Heart left ventricle (tissue), 16 donors: ENCODE data around the gene SYNM. TPM values are rescaled to one million over a fixed set of nuclear protein-coding genes. Genes with fewer than 3 reads are reported as not detected.

Experiments
- ATAC-seq, 4 donors: fragments of 200-7000 bp; cut with Tn5 transposase; one replicate each; pipeline ENCODE4 v1.9.1; 2020 to 2022; ENCODE audit warnings: moderate library complexity in 4 of 4, mild to moderate bottlenecking in 3 of 4, moderate number of reproducible peaks in 1 of 4
- DNase-seq, 5 donors: peaks; one replicate each; pipeline ENCODE4 v3.0.0-alpha.2; 2020
- H3K27ac ChIP-seq, 12 donors: fragments of 200-600 bp; sonication (generic) in 4 of 12; one replicate each; pipeline versions ENCODE4 v1.5.0 to v1.8.0; 2016 to 2022; ENCODE audit warnings: mild to moderate bottlenecking in 2 of 12
- H3K27me3 ChIP-seq, 9 donors: fragments of 200-600 bp; sonication (generic) in 2 of 9; one replicate each; pipeline versions ENCODE4 v1.5.1 to v1.8.0; 2016 to 2022; ENCODE audit warnings: mild to moderate bottlenecking in 3 of 9
- H3K36me3 ChIP-seq, 9 donors: fragments of 200-600 bp; sonication (generic) in 2 of 9; one replicate each; pipeline versions ENCODE4 v1.5.0 to v1.8.0; 2018 to 2022; ENCODE audit warnings: mild to moderate bottlenecking in 2 of 9
- H3K4me1 ChIP-seq, 12 donors: fragments of 200-600 bp; sonication (generic) in 4 of 12; one replicate each; pipeline versions ENCODE4 v1.5.0 to v1.8.0; 2016 to 2022; ENCODE audit warnings: mild to moderate bottlenecking in 3 of 12
- H3K4me3 ChIP-seq, 12 donors: fragments of 200-600 bp; sonication (generic) in 4 of 12; one replicate each; pipeline versions ENCODE4 v1.5.0 to v1.8.0; 2017 to 2022; ENCODE audit warnings: mild to moderate bottlenecking in 9 of 12, moderate library complexity in 4 of 12
- H3K9me3 ChIP-seq, 12 donors: fragments of 200-600 bp; sonication (generic) in 4 of 12; one replicate each; pipeline versions ENCODE4 v1.5.0 to v1.8.0; 2016 to 2022; ENCODE audit warnings: mild to moderate bottlenecking in 1 of 12
- POLR2A ChIP-seq, 2 donors: fragments of 450-650 bp; IDR thresholded peaks; one replicate each; pipeline ENCODE4 v1.6.1; 2017; ENCODE audit warnings: antibody characterized with exemption in 2 of 2, mild to moderate bottlenecking in 2 of 2, moderate library complexity in 2 of 2
- WGBS, 4 donors: extraction: QIAGEN DNeasy Blood & Tissue Kit in 2 of 4; methylation state at CpG; one replicate each; pipeline versions ENCODE4 v1.1.5 to v1.1.7; 2013 to 2018; 5-methylcytosine and 5-hydroxymethylcytosine counted together
- intact Hi-C, 10 donors: fragments of 100-400 bp; cut with DNase I; formaldehyde crosslinking; loops; one replicate each; pipeline versions ENCODE4 v1.11.1 to v1.14.2; 2022
- polyA plus RNA-seq, 2 donors: library from polyadenylated mRNA; stranded (reverse); fragments of 200-250 nt; gene quantifications; one replicate each; pipeline ENCODE4 v1.2.3, GENCODE V29; 2013
- total RNA-seq, 9 donors: library from RNA; depleted of rRNA in 2 of 9; stranded (reverse); fragments of >200 nt in 2 of 9; fragmentation: NEBNext Ultra II Directional in 3 of 9; extraction: Animal tissue kit (Norgen Biotek cat#: 25700) in 3 of 9; gene quantifications; one replicate each; pipeline versions ENCODE4 v1.1.0 to v1.2.4, GENCODE V29; 2016 to 2023
- TF ChIP-seq, protein P1 (sequence below), 12 donors: fragments of 200-600 bp; sonication (generic) in 4 of 12; IDR thresholded peaks; one replicate each; pipeline versions ENCODE4 v1.5.0 to v1.8.0; 2018 to 2022; ENCODE audit warnings: antibody characterized with exemption in 12 of 12, mild to moderate bottlenecking in 5 of 12
- donor health status: ischemic (EF 13 %, LVEDD 7.1; RV severe dilation, severe dysfunction).
- donor health status: healthy with polysubstance abuse.
- donor health status: DM: no; HTN: yes; CAD: no.
- donor health status: DM: no; HTN: no; CAD: no.
- donor health status: ischemic (EF 25% LVEDD 6.9; RV normal size, moderate dysfunction).
- donor health status: ischemic (EF 25% LVEDD 5.7; RV mildly dilated, moderate dysfunction).
- donor health status: healthy.
- donor health status: DM: yes; HTN: yes; CAD: no.
- donor health status: ischemic (EF 35%, LVEDD 5.7; RV mildly dilated, moderate dysfunction).
- donor health status: nonischemic (EF 11% LVEDD 7.7; RV severe dilation, severe dysfunction).
- donor health status: DM: yes; HTN: yes; CAD: no.
- donor health status: PGD.
- donor health status: ischemic (EF 29% LVEDD 5.4; RV normal size, mild dysfunction).
- donor health status: nonischemic (EF 23%, LVEDD 6.1; RV moderate dilation, normal function).

SYNM gene
- total and polyA plus RNA-seq, 11 donors, result 113 to 455 (median 262) TPM

DNA sequence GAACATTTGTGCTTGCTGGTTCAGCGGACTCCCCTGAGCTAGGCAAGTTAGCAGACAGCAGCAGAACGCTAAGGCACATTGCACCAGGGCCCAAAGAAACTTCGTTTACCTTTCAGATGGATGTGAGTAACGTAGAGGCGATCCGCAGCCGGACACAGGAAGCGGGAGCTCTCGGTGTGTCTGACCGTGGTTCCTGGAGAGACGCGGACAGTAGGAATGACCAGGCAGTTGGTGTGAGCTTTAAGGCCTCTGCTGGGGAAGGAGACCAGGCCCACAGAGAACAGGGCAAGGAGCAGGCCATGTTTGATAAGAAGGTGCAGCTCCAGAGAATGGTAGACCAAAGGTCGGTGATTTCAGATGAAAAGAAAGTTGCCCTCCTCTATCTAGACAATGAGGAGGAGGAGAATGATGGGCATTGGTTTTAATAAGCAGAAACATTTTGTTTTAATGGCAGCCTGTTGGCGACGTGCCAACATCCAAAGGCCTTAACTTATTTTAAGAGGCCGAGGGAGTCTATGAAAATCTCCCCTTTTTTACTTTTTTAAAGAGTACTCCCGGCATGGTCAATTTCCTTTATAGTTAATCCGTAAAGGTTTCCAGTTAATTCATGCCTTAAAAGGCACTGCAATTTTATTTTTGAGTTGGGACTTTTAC, 27.9 kb downstream of the SYNM start:
- H3K4me3 ChIP-seq, result no peak overlapping the region
- H3K4me1 ChIP-seq, result peaks cover 0 to 57% (median 20%) of the 10 kb centered on the region in 12 donors
- H3K36me3 ChIP-seq, result peaks cover 0 to 79% (median 50%) of the 10 kb centered on the region in 9 donors
- intact Hi-C loops, result no loop called here
- 89 to 92% (median 91%) methylated on average over 18 of the region's 18 CpGs for WGBS, 4 donors
- no peak for ATAC-seq
- no peaks in the 10 kb centered on the region for H3K27me3 ChIP-seq
- no peak for DNase-seq
- H3K9me3 ChIP-seq, result no peaks in the 10 kb centered on the region
- H3K27ac ChIP-seq, result peak overlapping the region in 3 of 12 donors; percentile 31 to 98 (median 76)
- TF ChIP-seq POLR2A (IDR thresholded peaks at IDR 0.05), result no peak
- TF ChIP-seq, protein P1, sequence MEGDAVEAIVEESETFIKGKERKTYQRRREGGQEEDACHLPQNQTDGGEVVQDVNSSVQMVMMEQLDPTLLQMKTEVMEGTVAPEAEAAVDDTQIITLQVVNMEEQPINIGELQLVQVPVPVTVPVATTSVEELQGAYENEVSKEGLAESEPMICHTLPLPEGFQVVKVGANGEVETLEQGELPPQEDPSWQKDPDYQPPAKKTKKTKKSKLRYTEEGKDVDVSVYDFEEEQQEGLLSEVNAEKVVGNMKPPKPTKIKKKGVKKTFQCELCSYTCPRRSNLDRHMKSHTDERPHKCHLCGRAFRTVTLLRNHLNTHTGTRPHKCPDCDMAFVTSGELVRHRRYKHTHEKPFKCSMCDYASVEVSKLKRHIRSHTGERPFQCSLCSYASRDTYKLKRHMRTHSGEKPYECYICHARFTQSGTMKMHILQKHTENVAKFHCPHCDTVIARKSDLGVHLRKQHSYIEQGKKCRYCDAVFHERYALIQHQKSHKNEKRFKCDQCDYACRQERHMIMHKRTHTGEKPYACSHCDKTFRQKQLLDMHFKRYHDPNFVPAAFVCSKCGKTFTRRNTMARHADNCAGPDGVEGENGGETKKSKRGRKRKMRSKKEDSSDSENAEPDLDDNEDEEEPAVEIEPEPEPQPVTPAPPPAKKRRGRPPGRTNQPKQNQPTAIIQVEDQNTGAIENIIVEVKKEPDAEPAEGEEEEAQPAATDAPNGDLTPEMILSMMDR (IDR thresholded peaks at IDR 0.05), result no peak

DNA sequence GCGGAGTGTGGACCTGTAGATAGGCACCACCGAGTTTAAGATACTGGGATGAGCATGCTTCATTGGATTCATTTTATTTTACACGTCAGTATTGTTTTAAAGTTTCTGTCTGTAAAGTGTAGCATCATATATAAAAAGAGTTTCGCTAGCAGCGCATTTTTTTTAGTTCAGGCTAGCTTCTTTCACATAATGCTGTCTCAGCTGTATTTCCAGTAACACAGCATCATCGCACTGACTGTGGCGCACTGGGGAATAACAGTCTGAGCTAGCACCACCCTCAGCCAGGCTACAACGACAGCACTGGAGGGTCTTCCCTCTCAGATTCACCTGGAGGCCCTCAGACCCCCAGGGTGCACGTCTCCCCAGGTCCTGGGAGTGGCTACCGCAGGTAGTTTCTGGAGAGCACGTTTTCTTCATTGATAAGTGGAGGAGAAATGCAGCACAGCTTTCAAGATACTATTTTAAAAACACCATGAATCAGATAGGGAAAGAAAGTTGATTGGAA, 29.5 kb downstream of the SYNM start:
- TF ChIP-seq, protein P1 (IDR thresholded peaks at IDR 0.05), result no peak
- peak overlapping the region in 11 of 12 donors; percentile 61 to 98 (median 68) for H3K27ac ChIP-seq
- no peaks in the 10 kb centered on the region for H3K27me3 ChIP-seq
- H3K9me3 ChIP-seq, result no peaks in the 10 kb centered on the region
- intact Hi-C loops, result no loop called here
- 81 to 84% (median 84%) methylated on average over 11 of the region's 11 CpGs for WGBS, 4 donors
- H3K4me1 ChIP-seq, result peaks cover 0 to 57% (median 20%) of the 10 kb centered on the region in 12 donors
- no peak for DNase-seq
- no peak for ATAC-seq
- no peak overlapping the region for H3K4me3 ChIP-seq
- H3K36me3 ChIP-seq, result peaks cover 0 to 75% (median 56%) of the 10 kb centered on the region in 9 donors

DNA sequence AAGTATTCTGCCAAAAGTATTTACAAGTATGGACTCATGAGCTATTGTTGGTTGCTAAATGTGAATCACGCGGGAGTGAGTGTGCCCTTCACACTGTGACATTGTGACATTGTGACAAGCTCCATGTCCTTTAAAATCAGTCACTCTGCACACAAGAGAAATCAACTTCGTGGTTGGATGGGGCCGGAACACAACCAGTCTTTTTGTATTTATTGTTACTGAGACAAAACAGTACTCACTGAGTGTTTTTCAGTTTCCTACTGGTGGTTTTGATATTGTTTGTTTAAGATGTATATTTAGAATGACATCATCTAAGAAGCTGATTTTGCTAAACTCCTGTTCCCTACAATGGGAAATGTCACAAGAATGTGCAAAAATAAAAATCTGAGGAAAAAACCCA, 30.3 kb downstream of the SYNM start:
- H3K27me3 ChIP-seq, result no peaks in the 10 kb centered on the region
- intact Hi-C loops, result loop anchor here in 1 of 10 donors (5.0 kb wide), 1 partner anchor 37 kb away; no protein-coding TSS in a partner anchor
- no peak overlapping the region for H3K4me3 ChIP-seq
- H3K4me1 ChIP-seq, result peaks cover 0 to 58% (median 17%) of the 10 kb centered on the region in 12 donors
- H3K9me3 ChIP-seq, result no peaks in the 10 kb centered on the region
- DNase-seq, result no peak
- TF ChIP-seq, protein P1 (IDR thresholded peaks at IDR 0.05), result no peak
- no peak for TF ChIP-seq POLR2A (IDR thresholded peaks at IDR 0.05)
- WGBS, 4 donors, result 37 to 63% (median 43%) methylated on average over 4 of the region's 4 CpGs
- peaks cover 0 to 69% (median 48%) of the 10 kb centered on the region in 9 donors for H3K36me3 ChIP-seq
- ATAC-seq, result peak in 2 of 4 donors; percentile 56 to 66
- H3K27ac ChIP-seq, result peak overlapping the region in 11 of 12 donors; percentile 61 to 98 (median 68)

- Histone ChIP-seq H3K4me1 (peaks cover 0 to 45% (median 17%) of the 10 kb centered on the region in 12 donors), H3K36me3 (peaks cover 0 to 56% (median 29%) of the 10 kb centered on the region in 9 donors), H3K27ac (peak overlapping the region in 3 of 12 donors; percentile 31 to 98 (median 73)), H3K9me3 (no peaks in the 10 kb centered on the region), H3K4me3 (no peak overlapping the region), H3K27me3 (no peaks in the 10 kb centered on the region)
- DNase-seq, result no peak
- peak in 2 of 4 donors; percentile 3 to 4 for ATAC-seq
- intact Hi-C loops, result loop anchor here in 1 of 10 donors (5.0 kb wide), 1 partner anchor 35 kb away; no protein-coding TSS in a partner anchor
- TF ChIP-seq, protein P1 (IDR thresholded peaks at IDR 0.05), result no peak
- no peak for TF ChIP-seq POLR2A (IDR thresholded peaks at IDR 0.05)
- 72 to 77% (median 75%) methylated on average over 13 of the region's 13 CpGs for WGBS, 4 donors
Measured at GRCh38 chr15:99137111-99137546, 32.2 kb downstream of the SYNM start.
